ENCODE results near the gene PLEKHM2.

Gene PLEKHM2

GRCh38 chr1:15671430-15671829, 12.7 kb upstream of the PLEKHM2 start:
- TF ChIP-seq EZH2phosphoT487 (IDR thresholded peaks at IDR 0.05; ENCODE audit: low read depth) = no peak
- TF ChIP-seq, protein P1, sequence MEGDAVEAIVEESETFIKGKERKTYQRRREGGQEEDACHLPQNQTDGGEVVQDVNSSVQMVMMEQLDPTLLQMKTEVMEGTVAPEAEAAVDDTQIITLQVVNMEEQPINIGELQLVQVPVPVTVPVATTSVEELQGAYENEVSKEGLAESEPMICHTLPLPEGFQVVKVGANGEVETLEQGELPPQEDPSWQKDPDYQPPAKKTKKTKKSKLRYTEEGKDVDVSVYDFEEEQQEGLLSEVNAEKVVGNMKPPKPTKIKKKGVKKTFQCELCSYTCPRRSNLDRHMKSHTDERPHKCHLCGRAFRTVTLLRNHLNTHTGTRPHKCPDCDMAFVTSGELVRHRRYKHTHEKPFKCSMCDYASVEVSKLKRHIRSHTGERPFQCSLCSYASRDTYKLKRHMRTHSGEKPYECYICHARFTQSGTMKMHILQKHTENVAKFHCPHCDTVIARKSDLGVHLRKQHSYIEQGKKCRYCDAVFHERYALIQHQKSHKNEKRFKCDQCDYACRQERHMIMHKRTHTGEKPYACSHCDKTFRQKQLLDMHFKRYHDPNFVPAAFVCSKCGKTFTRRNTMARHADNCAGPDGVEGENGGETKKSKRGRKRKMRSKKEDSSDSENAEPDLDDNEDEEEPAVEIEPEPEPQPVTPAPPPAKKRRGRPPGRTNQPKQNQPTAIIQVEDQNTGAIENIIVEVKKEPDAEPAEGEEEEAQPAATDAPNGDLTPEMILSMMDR (IDR thresholded peaks at IDR 0.05; ENCODE audit: low read depth, low read length) = no peak
- Histone ChIP-seq H3K9me3 (ENCODE audit: insufficient read depth, low read length) (no peaks in the 10 kb centered on the region), H4K20me1 (ENCODE audit: insufficient read depth, low read length) (no peaks in the 10 kb centered on the region), H3K27me3 (ENCODE audit: low read depth, low read length) (no peaks in the 10 kb centered on the region), H2AFZ (ENCODE audit: low read depth, low read length) (no peak overlapping the region), H3K27ac (ENCODE audit: low read length) (no peak overlapping the region), H3K79me2 (ENCODE audit: low read length) (no peaks in the 10 kb centered on the region), H3K9ac (ENCODE audit: low read length) (no peak overlapping the region), H3K4me3 (ENCODE audit: low read length) (no peak overlapping the region), H3K4me1 (ENCODE audit: low read length) (peaks cover 20% of the 10 kb centered on the region), H3K36me3 (replicated peaks; ENCODE audit: low read depth, low read length) (no peaks in the 10 kb centered on the region), H3K4me2 (ENCODE audit: low read length) (no peak overlapping the region)

DNA sequence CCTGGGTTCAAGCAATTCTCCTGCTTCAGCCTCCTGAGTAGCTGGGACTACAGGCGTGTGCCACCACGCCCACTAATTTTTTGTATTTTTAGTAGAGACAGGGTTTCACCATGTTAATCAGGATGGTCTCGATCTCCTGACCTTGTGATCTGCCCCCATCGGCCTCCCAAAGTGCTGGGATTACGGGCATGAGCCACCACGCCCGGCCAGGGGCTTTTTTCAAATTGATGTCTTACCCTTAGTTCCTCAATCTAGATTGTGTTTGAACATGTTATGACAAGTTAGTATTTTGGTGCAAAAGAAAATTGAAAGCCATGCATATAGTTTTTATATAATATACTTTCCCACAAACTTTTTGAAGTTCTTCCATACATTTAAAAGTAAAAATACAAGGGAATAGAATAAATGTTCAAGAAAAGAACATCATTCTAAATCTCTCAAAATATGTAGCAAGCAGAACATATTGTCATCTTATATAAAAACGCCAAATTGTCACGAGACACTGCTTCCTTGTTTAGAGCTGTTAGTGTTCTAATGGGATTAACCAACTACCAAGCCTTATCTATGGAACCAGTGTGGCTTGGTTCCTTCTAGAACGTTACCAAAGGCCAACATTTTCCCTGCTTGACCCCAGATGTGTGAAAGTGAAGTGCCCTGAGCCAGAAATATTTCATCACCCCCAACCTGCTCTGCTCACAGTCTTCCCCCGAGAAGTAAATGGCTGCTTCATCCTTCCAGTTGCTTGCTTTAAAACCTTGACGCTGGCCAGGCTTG, 9.5 kb upstream of the PLEKHM2 start:
- Histone ChIP-seq H3K27ac (ENCODE audit: low read length) (no peak overlapping the region), H3K9ac (ENCODE audit: low read length) (no peak overlapping the region), H3K79me2 (ENCODE audit: low read length) (no peaks in the 10 kb centered on the region), H4K20me1 (ENCODE audit: insufficient read depth, low read length) (no peaks in the 10 kb centered on the region), H3K9me3 (ENCODE audit: insufficient read depth, low read length) (no peaks in the 10 kb centered on the region), H3K4me3 (ENCODE audit: low read length) (no peak overlapping the region), H3K27me3 (ENCODE audit: low read depth, low read length) (no peaks in the 10 kb centered on the region), H3K4me1 (ENCODE audit: low read length) (peaks cover 33% of the 10 kb centered on the region), H3K4me2 (ENCODE audit: low read length) (no peak overlapping the region), H2AFZ (ENCODE audit: low read depth, low read length) (no peak overlapping the region), H3K36me3 (replicated peaks; ENCODE audit: low read depth, low read length) (no peaks in the 10 kb centered on the region)
- no peak for TF ChIP-seq EZH2phosphoT487 (IDR thresholded peaks at IDR 0.05; ENCODE audit: low read depth)
- TF ChIP-seq, protein P1 (IDR thresholded peaks at IDR 0.05; ENCODE audit: low read depth, low read length) = no peak

DNA sequence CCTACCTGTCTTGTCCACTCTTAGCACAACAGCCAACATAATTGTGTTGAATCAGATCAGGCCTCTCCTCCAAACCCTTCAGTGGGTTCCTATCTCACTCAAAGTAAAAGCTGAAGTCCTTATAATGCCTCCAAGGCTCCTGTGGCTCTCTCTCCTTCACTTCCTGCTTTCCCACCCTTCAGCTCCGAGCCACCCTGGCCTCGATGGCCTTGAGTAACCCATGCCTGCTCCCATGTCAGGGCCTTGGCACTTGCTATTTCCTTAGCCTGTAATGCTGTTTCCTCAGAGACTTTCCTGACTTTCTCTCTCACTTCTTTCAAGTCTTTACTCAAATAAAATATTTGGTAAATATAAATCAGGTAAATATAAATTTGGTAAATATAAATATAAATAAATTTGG, 8.1 kb upstream of the PLEKHM2 start:
- Histone ChIP-seq H3K79me2 (ENCODE audit: low read length) (no peaks in the 10 kb centered on the region), H2AFZ (ENCODE audit: low read depth, low read length) (no peak overlapping the region), H3K36me3 (replicated peaks; ENCODE audit: low read depth, low read length) (no peaks in the 10 kb centered on the region), H3K9me3 (ENCODE audit: insufficient read depth, low read length) (no peaks in the 10 kb centered on the region), H3K4me2 (ENCODE audit: low read length) (no peak overlapping the region), H4K20me1 (ENCODE audit: insufficient read depth, low read length) (no peaks in the 10 kb centered on the region), H3K4me1 (ENCODE audit: low read length) (peaks cover 41% of the 10 kb centered on the region), H3K27me3 (ENCODE audit: low read depth, low read length) (no peaks in the 10 kb centered on the region), H3K4me3 (ENCODE audit: low read length) (no peak overlapping the region), H3K27ac (ENCODE audit: low read length) (no peak overlapping the region), H3K9ac (ENCODE audit: low read length) (no peak overlapping the region)
- TF ChIP-seq, protein P1 (IDR thresholded peaks at IDR 0.05; ENCODE audit: low read depth, low read length) = no peak

- no peak overlapping the region for H3K4me2 ChIP-seq (ENCODE audit: low read length)
- H3K27ac ChIP-seq (ENCODE audit: low read length) = no peak overlapping the region
- no peaks in the 10 kb centered on the region for H3K36me3 ChIP-seq (replicated peaks; ENCODE audit: low read depth, low read length)
- H2AFZ ChIP-seq (ENCODE audit: low read depth, low read length) = no peak overlapping the region
- TF ChIP-seq, protein P1 (IDR thresholded peaks at IDR 0.05; ENCODE audit: low read depth, low read length) = no peak
- no peak for TF ChIP-seq EZH2phosphoT487 (IDR thresholded peaks at IDR 0.05; ENCODE audit: low read depth)
- H4K20me1 ChIP-seq (ENCODE audit: insufficient read depth, low read length) = no peaks in the 10 kb centered on the region
- H3K4me1 ChIP-seq (ENCODE audit: low read length) = peaks cover 37% of the 10 kb centered on the region
- no peaks in the 10 kb centered on the region for H3K79me2 ChIP-seq (ENCODE audit: low read length)
- H3K27me3 ChIP-seq (ENCODE audit: low read depth, low read length) = no peaks in the 10 kb centered on the region
- no peak overlapping the region for H3K9ac ChIP-seq (ENCODE audit: low read length)
- H3K4me3 ChIP-seq (ENCODE audit: low read length) = no peak overlapping the region
- no peaks in the 10 kb centered on the region for H3K9me3 ChIP-seq (ENCODE audit: insufficient read depth, low read length)
Observed at GRCh38 chr1:15676688-15677661, 7.1 kb upstream of the PLEKHM2 start.
